C4-2B (cell line): ENCODE measurements around the gene MRPL48.

Experiments used
- CTCF ChIP-seq: fragments of 450-650 bp; conservative IDR thresholded peaks from 2 replicates; pipeline ENCODE4 v1.5.1; 2017; ENCODE audit warnings: mild to moderate bottlenecking
- ZFX ChIP-seq: fragments of 450-650 bp; IDR thresholded peaks from 2 replicates; pipeline ENCODE4 v1.6.1; 2017

GRCh38 chr11:73783483-73784020, 4.1 kb upstream of the MRPL48 start:
- TF ChIP-seq CTCF (no peak), ZFX (no peak)
